Measurements from ENCODE around the gene CHST12. TPM values are rescaled to one million over a fixed set of nuclear protein-coding genes. Genes with fewer than 3 reads are reported as not detected.

The CHST12 gene
- polyA plus RNA-seq, 1 donor = 10.9 TPM

DNA sequence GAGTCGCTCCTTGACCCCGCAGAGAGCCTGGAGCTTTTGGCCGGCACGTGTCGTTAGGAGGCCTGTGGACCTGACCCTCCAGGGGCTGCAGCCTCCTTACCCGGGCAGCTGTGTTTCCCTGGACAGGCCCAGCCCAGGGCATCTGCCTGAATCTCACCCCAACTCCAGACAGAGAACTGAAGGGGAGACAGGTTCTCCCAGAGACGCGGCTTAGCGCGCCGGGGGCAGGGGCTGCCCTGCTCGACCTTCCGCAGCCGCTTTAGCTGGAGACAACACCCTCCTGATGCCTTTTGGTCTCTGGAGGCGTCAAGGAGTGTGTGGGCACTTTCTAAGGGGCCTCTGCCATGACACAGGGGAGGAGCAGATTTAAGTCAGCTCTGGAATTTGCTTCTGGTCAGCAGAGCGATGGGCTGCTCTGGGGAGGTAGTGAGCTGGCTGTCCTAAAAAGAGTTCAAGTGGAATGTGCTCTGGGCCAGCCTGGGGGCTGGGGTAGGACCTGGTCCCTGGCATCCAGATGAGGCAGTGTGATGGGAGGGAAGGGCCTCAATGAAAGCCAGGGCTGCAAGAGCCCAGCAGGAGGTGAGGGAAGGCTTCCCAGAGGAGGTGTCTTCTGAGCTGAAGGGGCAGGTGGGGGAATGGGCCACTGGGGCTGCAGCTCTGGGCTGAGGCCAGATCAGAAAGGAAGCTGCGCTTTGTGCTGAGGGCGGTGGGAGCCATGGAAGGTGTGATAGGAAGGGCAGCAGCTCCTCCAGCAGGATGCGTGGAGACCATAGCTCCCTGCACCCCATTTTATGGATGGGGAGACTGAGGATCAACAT, 67.0 kb downstream of the CHST12 start:
- no CpG with 5 or more reads among the region's 19 CpGs for WGBS (ENCODE audit: insufficient coverage, low lambda C conversion rate)
- no peak overlapping the region for H3K4me3 ChIP-seq (ENCODE audit: low read length)
- no peak overlapping the region for H3K27ac ChIP-seq (ENCODE audit: low read length)
- no peak for DNase-seq
- peaks cover 3% of the 10 kb centered on the region for H3K4me1 ChIP-seq (ENCODE audit: control insufficient read depth, insufficient read depth, low read length)
- no peaks in the 10 kb centered on the region for H3K9me3 ChIP-seq (ENCODE audit: control insufficient read depth, low read depth, low read length)
- H3K36me3 ChIP-seq (ENCODE audit: control insufficient read depth, insufficient read depth, low read length) = no peaks in the 10 kb centered on the region
- no peaks in the 10 kb centered on the region for H3K27me3 ChIP-seq (ENCODE audit: control insufficient read depth, insufficient read depth, low read length)

- Histone ChIP-seq H3K27ac (ENCODE audit: low read length) (no peak overlapping the region), H3K9me3 (ENCODE audit: control insufficient read depth, low read depth, low read length) (no peaks in the 10 kb centered on the region), H3K4me1 (ENCODE audit: control insufficient read depth, insufficient read depth, low read length) (peaks cover 3% of the 10 kb centered on the region), H3K4me3 (ENCODE audit: low read length) (no peak overlapping the region), H3K27me3 (ENCODE audit: control insufficient read depth, insufficient read depth, low read length) (no peaks in the 10 kb centered on the region), H3K36me3 (ENCODE audit: control insufficient read depth, insufficient read depth, low read length) (no peaks in the 10 kb centered on the region)
- DNase-seq = no peak
- WGBS (ENCODE audit: insufficient coverage, low lambda C conversion rate) = no CpG with 5 or more reads among the region's 5 CpGs
Measured at GRCh38 chr7:2471022-2471329, 67.6 kb downstream of the CHST12 start.

- peak; percentile 28 to 45 for DNase-seq
- no peaks in the 10 kb centered on the region for H3K36me3 ChIP-seq (ENCODE audit: control insufficient read depth, insufficient read depth, low read length)
- H3K27ac ChIP-seq (ENCODE audit: low read length) = no peak overlapping the region
- H3K4me3 ChIP-seq (ENCODE audit: low read length) = no peak overlapping the region
- no peaks in the 10 kb centered on the region for H3K9me3 ChIP-seq (ENCODE audit: control insufficient read depth, low read depth, low read length)
- peaks cover 3% of the 10 kb centered on the region for H3K4me1 ChIP-seq (ENCODE audit: control insufficient read depth, insufficient read depth, low read length)
- no CpG with 5 or more reads among the region's 17 CpGs for WGBS (ENCODE audit: insufficient coverage, low lambda C conversion rate)
- H3K27me3 ChIP-seq (ENCODE audit: control insufficient read depth, insufficient read depth, low read length) = no peaks in the 10 kb centered on the region
Measured at GRCh38 chr7:2471396-2471795, 68.0 kb downstream of the CHST12 start.

GRCh38 chr7:2472739-2473138, 69.3 kb downstream of the CHST12 start:
- no peak for DNase-seq
- WGBS (ENCODE audit: insufficient coverage, low lambda C conversion rate) = no CpG with 5 or more reads among the region's 6 CpGs

DNA sequence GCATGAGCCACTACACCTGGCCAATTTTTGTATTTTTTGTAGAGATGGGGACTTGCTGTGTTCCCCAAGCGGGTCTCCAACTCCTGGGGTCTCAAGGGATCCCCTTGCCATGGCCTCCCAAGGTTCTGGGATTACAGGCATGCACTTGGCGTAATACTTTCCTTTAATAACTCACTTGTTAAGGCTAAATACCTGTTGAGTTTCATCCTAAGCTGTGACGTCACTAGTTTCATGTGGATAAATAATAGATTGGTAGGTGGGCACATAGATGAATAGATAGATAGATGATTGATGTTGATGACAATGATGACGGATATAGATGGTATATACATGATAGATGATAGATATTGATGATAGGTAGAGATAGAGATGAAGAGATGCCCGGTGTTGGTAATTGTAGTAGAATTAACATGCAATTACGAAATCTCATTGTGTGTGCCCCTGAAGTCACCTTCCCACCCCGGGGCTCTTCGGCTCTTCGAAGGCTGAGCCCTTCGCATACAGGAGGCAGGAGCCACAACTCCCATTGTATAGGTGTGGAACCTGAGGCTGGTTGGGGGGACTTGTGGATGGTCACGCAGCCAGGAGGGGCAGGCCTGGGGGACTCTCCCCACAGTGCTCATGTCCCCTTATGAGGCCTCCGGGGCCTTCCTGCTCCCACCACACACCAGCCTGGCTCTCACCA, 70.2 kb downstream of the CHST12 start:
- 20% methylated on average over 1 of the region's 12 CpGs for WGBS (ENCODE audit: insufficient coverage, low lambda C conversion rate)
- no peaks in the 10 kb centered on the region for H3K36me3 ChIP-seq (ENCODE audit: control insufficient read depth, insufficient read depth, low read length)
- H3K27me3 ChIP-seq (ENCODE audit: control insufficient read depth, insufficient read depth, low read length) = no peaks in the 10 kb centered on the region

More at GRCh38 chr7:2472739-2473138, 69.3 kb downstream of the CHST12 start:
- Histone ChIP-seq H3K9me3 (ENCODE audit: control insufficient read depth, low read depth, low read length) (no peaks in the 10 kb centered on the region), H3K4me1 (ENCODE audit: control insufficient read depth, insufficient read depth, low read length) (peaks cover 11% of the 10 kb centered on the region), H3K27ac (ENCODE audit: low read length) (no peak overlapping the region), H3K36me3 (ENCODE audit: control insufficient read depth, insufficient read depth, low read length) (no peaks in the 10 kb centered on the region), H3K4me3 (ENCODE audit: low read length) (no peak overlapping the region), H3K27me3 (ENCODE audit: control insufficient read depth, insufficient read depth, low read length) (no peaks in the 10 kb centered on the region)

DNA sequence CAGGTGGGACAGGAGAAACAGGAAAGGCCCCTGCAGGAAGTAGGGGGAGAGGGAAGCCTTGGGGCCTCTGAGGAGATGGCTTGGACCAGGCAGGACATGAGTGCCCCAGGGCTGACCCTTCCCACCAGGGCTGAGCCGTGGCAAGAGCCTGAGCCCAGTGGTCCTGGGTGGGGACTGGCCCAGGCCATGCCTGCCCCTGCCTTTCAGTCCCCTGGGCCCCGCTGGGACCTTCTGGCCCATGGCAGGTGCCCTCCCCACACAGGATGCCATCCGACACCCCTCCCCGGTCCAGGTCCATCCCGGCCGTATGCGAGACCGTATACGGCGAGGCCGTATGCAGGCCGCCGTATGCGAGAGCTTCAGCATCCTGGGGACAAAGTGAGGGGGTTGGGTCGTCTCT, 70.8 kb downstream of the CHST12 start:
- Histone ChIP-seq H3K9me3 (ENCODE audit: control insufficient read depth, low read depth, low read length) (no peaks in the 10 kb centered on the region), H3K36me3 (ENCODE audit: control insufficient read depth, insufficient read depth, low read length) (no peaks in the 10 kb centered on the region), H3K27ac (ENCODE audit: low read length) (no peak overlapping the region), H3K27me3 (ENCODE audit: control insufficient read depth, insufficient read depth, low read length) (peaks cover 2% of the 10 kb centered on the region), H3K4me3 (ENCODE audit: low read length) (no peak overlapping the region), H3K4me1 (ENCODE audit: control insufficient read depth, insufficient read depth, low read length) (peaks cover 20% of the 10 kb centered on the region)
- DNase-seq = no peak
- WGBS (ENCODE audit: insufficient coverage, low lambda C conversion rate) = no CpG with 5 or more reads among the region's 15 CpGs

More for the DNA sequence above, 70.2 kb downstream of the CHST12 start:
- peaks cover 19% of the 10 kb centered on the region for H3K4me1 ChIP-seq (ENCODE audit: control insufficient read depth, insufficient read depth, low read length)
- DNase-seq = no peak
- no peaks in the 10 kb centered on the region for H3K9me3 ChIP-seq (ENCODE audit: control insufficient read depth, low read depth, low read length)
- H3K27ac ChIP-seq (ENCODE audit: low read length) = no peak overlapping the region
- no peak overlapping the region for H3K4me3 ChIP-seq (ENCODE audit: low read length)

- peaks cover 4% of the 10 kb centered on the region for H3K27me3 ChIP-seq (ENCODE audit: control insufficient read depth, insufficient read depth, low read length)
- no CpG with 5 or more reads among the region's 28 CpGs for WGBS (ENCODE audit: insufficient coverage, low lambda C conversion rate)
- H3K27ac ChIP-seq (ENCODE audit: low read length) = no peak overlapping the region
- no peaks in the 10 kb centered on the region for H3K9me3 ChIP-seq (ENCODE audit: control insufficient read depth, low read depth, low read length)
- H3K4me1 ChIP-seq (ENCODE audit: control insufficient read depth, insufficient read depth, low read length) = peaks cover 20% of the 10 kb centered on the region
- no peak for DNase-seq
- no peak overlapping the region for H3K4me3 ChIP-seq (ENCODE audit: low read length)
- no peaks in the 10 kb centered on the region for H3K36me3 ChIP-seq (ENCODE audit: control insufficient read depth, insufficient read depth, low read length)
Measured at GRCh38 chr7:2474813-2475677, 71.6 kb downstream of the CHST12 start.

DNA sequence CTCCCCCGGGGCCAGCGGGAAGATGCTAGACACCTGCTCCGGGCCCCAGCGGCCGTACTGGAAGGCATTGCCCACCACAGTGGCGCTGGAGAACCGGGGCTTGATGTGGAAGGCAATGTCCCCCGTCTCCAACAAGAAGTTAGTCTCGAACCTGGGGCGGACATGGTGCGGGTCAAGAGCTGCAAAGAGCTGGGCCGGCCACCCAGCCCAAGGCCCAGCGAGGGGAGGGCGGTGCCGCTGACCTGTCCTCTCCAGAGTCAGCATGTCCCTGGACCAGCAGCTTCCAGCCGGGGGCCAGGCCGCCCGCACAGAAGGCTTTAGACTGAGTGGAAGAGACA, 72.2 kb downstream of the CHST12 start:
- DNase-seq = no peak
- H3K36me3 ChIP-seq (ENCODE audit: control insufficient read depth, insufficient read depth, low read length) = no peaks in the 10 kb centered on the region
- H3K9me3 ChIP-seq (ENCODE audit: control insufficient read depth, low read depth, low read length) = no peaks in the 10 kb centered on the region
- WGBS (ENCODE audit: insufficient coverage, low lambda C conversion rate) = no CpG with 5 or more reads among the region's 18 CpGs
- no peak overlapping the region for H3K4me3 ChIP-seq (ENCODE audit: low read length)
- H3K27me3 ChIP-seq (ENCODE audit: control insufficient read depth, insufficient read depth, low read length) = peaks cover 4% of the 10 kb centered on the region
- peaks cover 20% of the 10 kb centered on the region for H3K4me1 ChIP-seq (ENCODE audit: control insufficient read depth, insufficient read depth, low read length)
- H3K27ac ChIP-seq (ENCODE audit: low read length) = no peak overlapping the region

DNA sequence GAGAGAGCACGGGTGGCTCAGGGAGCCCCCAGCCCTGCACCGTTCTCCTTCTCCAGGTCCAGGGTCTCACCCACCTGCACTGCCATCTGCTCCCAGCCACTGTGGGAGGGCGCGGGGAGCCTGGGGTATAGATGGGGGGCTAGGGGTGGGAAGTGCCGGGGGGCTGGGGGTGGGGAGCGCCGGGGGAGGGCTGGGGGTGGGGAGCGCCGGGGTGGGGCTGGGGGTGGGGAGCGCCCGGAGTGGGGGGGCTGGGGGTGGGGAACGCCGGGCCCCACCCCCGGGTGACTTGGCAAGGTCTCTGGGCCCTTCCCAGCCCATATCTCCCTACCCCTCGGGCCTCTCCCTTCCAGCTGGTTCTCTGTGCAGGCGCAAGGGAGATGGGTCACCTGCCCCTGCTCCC, 72.9 kb downstream of the CHST12 start, which contains the start of gene GRIFIN:
Gene GRIFIN, minus strand, starts transcription at position 101 of the 400 bp plus-strand sequence. Its CDS starts 15 bp downstream, at position 86.
- H3K4me3 ChIP-seq (ENCODE audit: low read length) = no peak within 1 kb of the TSS
- no peaks in the 10 kb centered on the region for H3K9me3 ChIP-seq (ENCODE audit: control insufficient read depth, low read depth, low read length)
- H3K27me3 ChIP-seq (ENCODE audit: control insufficient read depth, insufficient read depth, low read length) = peaks cover 4% of the 10 kb centered on the region
- WGBS (ENCODE audit: insufficient coverage, low lambda C conversion rate) = no CpG with 5 or more reads among the region's 16 CpGs
- peaks cover 20% of the 10 kb centered on the region for H3K4me1 ChIP-seq (ENCODE audit: control insufficient read depth, insufficient read depth, low read length)
- no peaks in the 10 kb centered on the region for H3K36me3 ChIP-seq (ENCODE audit: control insufficient read depth, insufficient read depth, low read length)
- H3K27ac ChIP-seq (ENCODE audit: low read length) = no peak within 1 kb of the TSS
- DNase-seq = no peak

GRCh38 chr7:2476776-2477446, 73.5 kb downstream of the CHST12 start:
- no peaks in the 10 kb centered on the region for H3K9me3 ChIP-seq (ENCODE audit: control insufficient read depth, low read depth, low read length)
- H3K36me3 ChIP-seq (ENCODE audit: control insufficient read depth, insufficient read depth, low read length) = no peaks in the 10 kb centered on the region
- no peak for DNase-seq
- H3K27ac ChIP-seq (ENCODE audit: low read length) = no peak overlapping the region
- peaks cover 20% of the 10 kb centered on the region for H3K4me1 ChIP-seq (ENCODE audit: control insufficient read depth, insufficient read depth, low read length)
- WGBS (ENCODE audit: insufficient coverage, low lambda C conversion rate) = no CpG with 5 or more reads among the region's 25 CpGs
- H3K4me3 ChIP-seq (ENCODE audit: low read length) = no peak overlapping the region
- peaks cover 4% of the 10 kb centered on the region for H3K27me3 ChIP-seq (ENCODE audit: control insufficient read depth, insufficient read depth, low read length)
